ENCODE data around the gene PRRG3. TPM values are rescaled to one million over a fixed set of nuclear protein-coding genes. Genes with fewer than 3 reads are reported as not detected.

PRRG3 gene
- total and polyA plus RNA-seq, 2 of the 4 experiments (the other 2 are of a cell fraction) = not detected

DNA sequence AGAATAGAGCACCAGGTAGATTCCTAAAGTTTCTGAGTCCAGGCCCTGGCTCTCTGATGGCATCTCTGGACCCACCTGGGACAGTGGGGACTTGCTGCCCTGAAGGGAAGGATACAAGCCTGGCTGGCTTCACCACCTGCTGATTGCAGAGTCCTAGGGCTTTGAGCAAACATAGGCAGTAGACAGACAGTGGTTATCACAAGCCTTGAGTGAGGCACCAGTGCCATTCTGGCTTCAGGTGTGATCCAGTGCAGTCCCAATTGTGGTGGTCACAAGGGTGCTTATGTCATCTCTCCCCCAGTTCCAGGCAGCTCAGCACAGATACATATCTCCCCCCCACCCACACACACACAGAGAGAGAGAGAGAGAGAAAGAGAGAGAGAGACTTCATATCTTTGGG, 6.6 kb upstream of the PRRG3 start:
- Histone ChIP-seq H2AK5ac (ENCODE audit: low read depth, low read length) (no peak overlapping the region), H2BK15ac (ENCODE audit: low read depth, low read length) (no peak overlapping the region), H2AK9ac (replicated peaks; ENCODE audit: low read depth, low read length, poor library complexity) (no peak overlapping the region), H4K20me1 (ENCODE audit: insufficient read depth, low read length) (no peaks in the 10 kb centered on the region), H3K4me3 (ENCODE audit: insufficient read depth, low read depth, low read length) (no peak overlapping the region), H3K9ac (ENCODE audit: low read depth, low read length) (no peak overlapping the region), H4K91ac (ENCODE audit: insufficient read depth, low read depth, low read length) (no peak overlapping the region), H2BK120ac (ENCODE audit: low read depth, low read length) (no peak overlapping the region), H3K4ac (ENCODE audit: low read depth, low read length) (no peak overlapping the region), H3K9me3 (ENCODE audit: control insufficient read depth, insufficient read depth, low read length) (peaks cover 10% of the 10 kb centered on the region; the same call in 1 of the 2 replicates), H3K27ac (ENCODE audit: insufficient read depth, low read length) (no peak overlapping the region), H3K27me3 (ENCODE audit: control insufficient read depth, insufficient read depth, low read length) (no peaks in the 10 kb centered on the region), H3K79me1 (ENCODE audit: low read depth in 1 of 2, low read length in 2 of 2) (no peaks in the 10 kb centered on the region), H3K23ac (ENCODE audit: low read depth, low read length) (no peak overlapping the region), H3K56ac (ENCODE audit: extremely low read depth, insufficient read depth, low read length) (no peak overlapping the region), H2AFZ (replicated peaks; ENCODE audit: low read length, poor library complexity) (no peak overlapping the region), H2BK20ac (ENCODE audit: low read depth, low read length) (no peak overlapping the region), H3K18ac (ENCODE audit: low read depth, low read length) (no peak overlapping the region), H3K36me3 (ENCODE audit: control insufficient read depth, insufficient read depth, low read length) (no peaks in the 10 kb centered on the region), H3K14ac (replicated peaks; ENCODE audit: low read depth, low read length) (no peak overlapping the region), H3K9me1 (ENCODE audit: insufficient read depth, low read length) (no peaks in the 10 kb centered on the region), H2BK5ac (ENCODE audit: low read depth, low read length, poor library complexity, severe bottlenecking) (no peak overlapping the region), H4K8ac (ENCODE audit: low read depth in 2 of 2, low read length in 2 of 2) (no peak overlapping the region), H3K4me2 (ENCODE audit: low read depth, low read length) (no peak overlapping the region), H4K5ac (ENCODE audit: low read depth, low read length) (no peak overlapping the region), H3K4me1 (ENCODE audit: control insufficient read depth, insufficient read depth, low read length) (no peaks in the 10 kb centered on the region)
- ChIA-PET POLR2A (ENCODE audit: unreplicated experiment) (no interaction called here), CTCF (no interaction called here)
- no TSS peak for BruUV-seq (replicated peaks)
- TF ChIP-seq MAFK (IDR thresholded peaks at IDR 0.05; ENCODE audit: low read depth, low read length) (no peak), RCOR1 (IDR thresholded peaks at IDR 0.05; ENCODE audit: insufficient replicate concordance, low read length) (no peak), MXI1 (IDR thresholded peaks at IDR 0.05; ENCODE audit: borderline replicate concordance, low read depth, low read length) (no peak), CEBPB (IDR thresholded peaks at IDR 0.05; ENCODE audit: low read depth, low read length) (no peak), POLR2A (IDR thresholded peaks at IDR 0.05; ENCODE audit: low read depth, low read length) (no peak), BHLHE40 (IDR thresholded peaks at IDR 0.05; ENCODE audit: low read depth, low read length) (no peak), MAZ (IDR thresholded peaks at IDR 0.05; ENCODE audit: borderline replicate concordance, low read depth, low read length) (no peak), RAD21 (IDR thresholded peaks at IDR 0.05; ENCODE audit: low read length) (no peak), CHD1 (IDR thresholded peaks at IDR 0.05; ENCODE audit: low read depth, low read length) (no peak), SMC3 (IDR thresholded peaks at IDR 0.05; ENCODE audit: low read depth, low read length) (no peak), RFX5 (IDR thresholded peaks at IDR 0.05; ENCODE audit: low read depth, low read length) (no peak), NFE2L2 (IDR thresholded peaks at IDR 0.05; ENCODE audit: low read depth, low read length) (no peak), FOS (IDR thresholded peaks at IDR 0.05; ENCODE audit: low read depth, low read length) (no peak)
- TF ChIP-seq, protein P1, sequence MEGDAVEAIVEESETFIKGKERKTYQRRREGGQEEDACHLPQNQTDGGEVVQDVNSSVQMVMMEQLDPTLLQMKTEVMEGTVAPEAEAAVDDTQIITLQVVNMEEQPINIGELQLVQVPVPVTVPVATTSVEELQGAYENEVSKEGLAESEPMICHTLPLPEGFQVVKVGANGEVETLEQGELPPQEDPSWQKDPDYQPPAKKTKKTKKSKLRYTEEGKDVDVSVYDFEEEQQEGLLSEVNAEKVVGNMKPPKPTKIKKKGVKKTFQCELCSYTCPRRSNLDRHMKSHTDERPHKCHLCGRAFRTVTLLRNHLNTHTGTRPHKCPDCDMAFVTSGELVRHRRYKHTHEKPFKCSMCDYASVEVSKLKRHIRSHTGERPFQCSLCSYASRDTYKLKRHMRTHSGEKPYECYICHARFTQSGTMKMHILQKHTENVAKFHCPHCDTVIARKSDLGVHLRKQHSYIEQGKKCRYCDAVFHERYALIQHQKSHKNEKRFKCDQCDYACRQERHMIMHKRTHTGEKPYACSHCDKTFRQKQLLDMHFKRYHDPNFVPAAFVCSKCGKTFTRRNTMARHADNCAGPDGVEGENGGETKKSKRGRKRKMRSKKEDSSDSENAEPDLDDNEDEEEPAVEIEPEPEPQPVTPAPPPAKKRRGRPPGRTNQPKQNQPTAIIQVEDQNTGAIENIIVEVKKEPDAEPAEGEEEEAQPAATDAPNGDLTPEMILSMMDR (conservative IDR thresholded peaks at IDR 0.05; ENCODE audit: low read depth, low read length) = no peak
- TF ChIP-seq, protein P2, sequence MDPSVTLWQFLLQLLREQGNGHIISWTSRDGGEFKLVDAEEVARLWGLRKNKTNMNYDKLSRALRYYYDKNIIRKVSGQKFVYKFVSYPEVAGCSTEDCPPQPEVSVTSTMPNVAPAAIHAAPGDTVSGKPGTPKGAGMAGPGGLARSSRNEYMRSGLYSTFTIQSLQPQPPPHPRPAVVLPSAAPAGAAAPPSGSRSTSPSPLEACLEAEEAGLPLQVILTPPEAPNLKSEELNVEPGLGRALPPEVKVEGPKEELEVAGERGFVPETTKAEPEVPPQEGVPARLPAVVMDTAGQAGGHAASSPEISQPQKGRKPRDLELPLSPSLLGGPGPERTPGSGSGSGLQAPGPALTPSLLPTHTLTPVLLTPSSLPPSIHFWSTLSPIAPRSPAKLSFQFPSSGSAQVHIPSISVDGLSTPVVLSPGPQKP (IDR thresholded peaks at IDR 0.05; ENCODE audit: borderline replicate concordance, low read depth, low read length) = no peak
- TF ChIP-seq, protein P3, sequence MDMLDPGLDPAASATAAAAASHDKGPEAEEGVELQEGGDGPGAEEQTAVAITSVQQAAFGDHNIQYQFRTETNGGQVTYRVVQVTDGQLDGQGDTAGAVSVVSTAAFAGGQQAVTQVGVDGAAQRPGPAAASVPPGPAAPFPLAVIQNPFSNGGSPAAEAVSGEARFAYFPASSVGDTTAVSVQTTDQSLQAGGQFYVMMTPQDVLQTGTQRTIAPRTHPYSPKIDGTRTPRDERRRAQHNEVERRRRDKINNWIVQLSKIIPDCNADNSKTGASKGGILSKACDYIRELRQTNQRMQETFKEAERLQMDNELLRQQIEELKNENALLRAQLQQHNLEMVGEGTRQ (IDR thresholded peaks at IDR 0.05; ENCODE audit: low read depth, low read length) = no peak
- no peak for DNase-seq
- in situ Hi-C loops (cut with MboI; ENCODE audit: low sequenced_read_pairs) = loop anchor here (25.0 kb wide), 1 partner anchor 526 kb away; no protein-coding TSS in a partner anchor
- no peak for ATAC-seq (ENCODE audit: low read depth)
- intact Hi-C loops (cut with micrococcal nuclease) = no loop called here
- dilution Hi-C loops (cut with HindIII; ENCODE audit: low sequenced_read_pairs, unreplicated experiment) = no loop called here
